Neuronal stem cell (in vitro differentiated cells): ENCODE results near the gene TMEM222. TPM values are rescaled to one million over a fixed set of nuclear protein-coding genes. Genes with fewer than 3 reads are reported as not detected.
A peak's percentile ranks its signal among the peaks of the same experiment; 100 is the strongest.
"Not testable (repeated sequence)": the region's sequence is repeated elsewhere in the genome, so short reads cannot be mapped to it uniquely, and the experiment has no call there.

ENCODE experiments used
- DNase-seq: peaks from one replicate; pipeline ENCODE4 v3.0.0-alpha.2; 2013; ENCODE audit warnings: low spot score
- H2AFZ ChIP-seq: one replicate; pipeline ENCODE4 v1.6.1; 2013; ENCODE audit warnings: mild to moderate bottlenecking, low read length, inconsistent platforms
- H2AK5ac ChIP-seq: 2 replicates; pipeline ENCODE4 v1.6.1; 2013; ENCODE audit warnings: low read depth, mild to moderate bottlenecking, inconsistent platforms, low read length, moderate library complexity, mixed read lengths
- H2BK120ac ChIP-seq: 2 replicates; pipeline ENCODE4 v1.6.1; 2013; ENCODE audit warnings: low read depth, mild to moderate bottlenecking, inconsistent platforms, low read length, moderate library complexity, mixed read lengths
- H2BK12ac ChIP-seq: one replicate; pipeline ENCODE4 v1.6.1; 2013; ENCODE audit warnings: low read length, inconsistent platforms
- H2BK15ac ChIP-seq: 2 replicates; pipeline ENCODE4 v1.6.1; 2013; ENCODE audit warnings: mild to moderate bottlenecking, low read length, inconsistent platforms, mixed read lengths
- H2BK5ac ChIP-seq: one replicate; pipeline ENCODE4 v1.6.1; 2013; ENCODE audit warnings: inconsistent platforms, mild to moderate bottlenecking, low read length, moderate library complexity
- H3K14ac ChIP-seq: one replicate; pipeline ENCODE4 v1.6.1; 2013; ENCODE audit warnings: low read length, inconsistent platforms
- H3K18ac ChIP-seq: 2 replicates; pipeline ENCODE4 v1.6.1; 2013; ENCODE audit warnings: low read length, inconsistent platforms
- H3K23ac ChIP-seq: 2 replicates; pipeline ENCODE4 v1.6.1; 2013; ENCODE audit warnings: low read depth, mild to moderate bottlenecking, mixed read lengths, low read length, inconsistent platforms; ENCODE audit not compliant: poor library complexity
- H3K27ac ChIP-seq: replicated peaks from 3 replicates; pipeline ENCODE4 v1.5.1; 2013; ENCODE audit warnings: low read length, inconsistent platforms
- H3K27me3 ChIP-seq, 3 experiments: 2 replicates each; pipeline ENCODE4 v1.6.1; 2013; ENCODE audit warnings: low read length in 3 of 3, mild to moderate bottlenecking in 2 of 3, inconsistent platforms in 1 of 3, low read depth in 1 of 3, mixed read lengths in 1 of 3, moderate library complexity in 1 of 3; ENCODE audit not compliant: control insufficient read depth in 3 of 3, insufficient read depth in 3 of 3
- H3K36me3 ChIP-seq, 2 donors: replicated peaks in 1 of 2; 2 replicates each; pipeline ENCODE4 v1.6.1; 2013; ENCODE audit warnings: low read length in 2 of 2; ENCODE audit not compliant: control insufficient read depth in 2 of 2, insufficient read depth in 2 of 2
- H3K4ac ChIP-seq: 2 replicates; pipeline ENCODE4 v1.6.1; 2013; ENCODE audit warnings: inconsistent platforms, mild to moderate bottlenecking, low read length, moderate library complexity
- H3K4me1 ChIP-seq, 2 donors: 1 replicate in 1 of 2; 2 replicates in 1 of 2; pipeline ENCODE4 v1.6.1; 2013; ENCODE audit warnings: low read length in 2 of 2, low read depth in 1 of 2; ENCODE audit not compliant: control insufficient read depth in 2 of 2, insufficient read depth in 1 of 2
- H3K4me2 ChIP-seq: one replicate; pipeline ENCODE4 v1.6.1; 2013; ENCODE audit warnings: mild to moderate bottlenecking, low read length, inconsistent platforms; ENCODE audit not compliant: insufficient read depth, poor library complexity, severe bottlenecking
- H3K4me3 ChIP-seq, 2 donors: 2 replicates each; pipeline ENCODE4 v1.5.1; 2013; ENCODE audit warnings: low read length in 2 of 2, mild to moderate bottlenecking in 2 of 2, inconsistent platforms in 1 of 2, moderate library complexity in 1 of 2
- H3K79me1 ChIP-seq: one replicate; pipeline ENCODE4 v1.6.1; 2013; ENCODE audit warnings: low read depth, mild to moderate bottlenecking, inconsistent platforms, low read length, moderate library complexity
- H3K9ac ChIP-seq: one replicate; pipeline ENCODE4 v1.6.1; 2013; ENCODE audit warnings: mild to moderate bottlenecking, low read depth, low read length, inconsistent platforms; ENCODE audit not compliant: poor library complexity
- H3K9me3 ChIP-seq, 2 donors: replicated peaks in 1 of 2; 2 replicates each; pipeline versions ENCODE3 to v1.6.1; 2013; ENCODE audit warnings: low read length in 2 of 2, mild to moderate bottlenecking in 2 of 2, inconsistent platforms in 1 of 2, low read depth in 1 of 2, mixed read lengths in 1 of 2, moderate library complexity in 1 of 2; ENCODE audit not compliant: control insufficient read depth in 2 of 2, insufficient read depth in 1 of 2
- H4K8ac ChIP-seq: one replicate; pipeline ENCODE4 v1.6.1; 2013; ENCODE audit warnings: low read depth, mild to moderate bottlenecking, inconsistent platforms, low read length, moderate library complexity
- H4K91ac ChIP-seq: one replicate; pipeline ENCODE4 v1.6.1; 2013; ENCODE audit warnings: low read length, low read depth, mild to moderate bottlenecking, inconsistent platforms; ENCODE audit not compliant: poor library complexity
- WGBS, 2 donors: extraction: QIAGEN DNeasy Blood & Tissue Kit; methylation state at CpG; one replicate each; pipeline ENCODE4 v1.1.7; 2013; ENCODE audit warnings: missing lambda C conversion rate in 2 of 2, mixed read lengths in 1 of 2; ENCODE audit not compliant: insufficient read length in 2 of 2, insufficient replicate concordance in 1 of 2; ENCODE audit errors: extremely low coverage in 2 of 2; 5-methylcytosine and 5-hydroxymethylcytosine counted together
- small RNA-seq: library from polyadenylated mRNA; stranded (forward); fragments of <200 nt; extraction: miRNeasy Mini kit (QIAGEN cat#:217004); gene quantifications from one replicate; pipeline ENCODE3, GENCODE V24; 2013; ENCODE audit not compliant: insufficient read depth

Gene TMEM222

DNA sequence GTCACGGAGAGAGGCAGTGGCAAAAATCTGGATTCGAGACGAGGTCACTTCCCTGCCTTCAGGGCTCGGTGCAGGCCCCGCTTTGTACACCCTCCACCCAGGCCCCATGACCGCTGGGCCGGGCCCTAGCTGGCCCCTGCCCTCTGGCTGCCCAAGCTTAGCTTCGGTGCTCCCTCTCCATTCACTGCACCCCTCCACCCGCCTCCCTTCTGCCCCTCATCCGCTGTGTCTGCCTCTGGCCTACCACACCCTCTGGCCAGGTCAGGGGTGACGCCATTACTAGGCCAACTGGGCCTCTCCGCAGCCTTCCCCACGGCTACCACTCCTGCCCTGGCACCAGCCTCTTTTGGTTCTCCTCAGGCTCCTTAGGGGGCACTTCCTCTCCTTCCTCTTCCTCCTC lies 61.7 kb downstream of the TMEM222 start:
- H2BK5ac ChIP-seq: no peak overlapping the region
- no peaks in the 10 kb centered on the region for H3K79me1 ChIP-seq
- H3K18ac ChIP-seq: peak overlapping the region; percentile 82
- no peak overlapping the region for H3K4ac ChIP-seq
- no peak overlapping the region for H3K27ac ChIP-seq
- peaks cover 0 to 5% of the 10 kb centered on the region in 2 donors for H3K4me1 ChIP-seq
- no peak overlapping the region for H2AFZ ChIP-seq
- H3K9me3 ChIP-seq: no peaks in the 10 kb centered on the region
- no peak overlapping the region for H3K4me2 ChIP-seq
- no peak for DNase-seq
- no CpG with 5 or more reads among the region's 13 CpGs for WGBS, 2 donors
- no peak overlapping the region for H3K9ac ChIP-seq
- H3K27me3 ChIP-seq: peaks cover 0 to 47% (median 19%) of the 10 kb centered on the region in 3 experiments
- peak overlapping the region; percentile 96 for H2BK15ac ChIP-seq
- peak overlapping the region; percentile 83 for H3K23ac ChIP-seq
- H3K36me3 ChIP-seq: no peaks in the 10 kb centered on the region
- H4K8ac ChIP-seq: no peak overlapping the region
- H2BK120ac ChIP-seq: no peak overlapping the region
- H2AK5ac ChIP-seq: peak overlapping the region; percentile 71
- no peak overlapping the region for H4K91ac ChIP-seq
- peak overlapping the region; percentile 92 for H3K14ac ChIP-seq
- H3K4me3 ChIP-seq: no peak overlapping the region
- H2BK12ac ChIP-seq: no peak overlapping the region

DNA sequence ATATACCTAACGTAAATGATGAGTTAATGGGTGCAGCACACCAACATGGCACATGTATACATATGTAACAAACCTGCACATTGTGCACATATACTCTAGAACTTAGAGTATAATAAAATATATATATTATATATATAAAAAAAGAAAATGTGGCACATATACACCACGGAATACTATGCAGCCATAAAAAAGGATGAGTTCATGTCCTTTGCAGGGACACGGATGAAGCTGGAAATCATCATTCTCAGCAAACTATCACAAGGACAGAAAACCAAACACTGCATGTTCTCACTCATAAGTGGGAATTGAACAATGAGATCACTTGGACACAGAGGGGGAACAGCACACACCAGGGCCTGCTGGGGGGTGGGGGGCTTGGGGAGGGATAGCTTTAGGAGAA lies 62.8 kb downstream of the TMEM222 start:
- no CpG with 5 or more reads among the region's 3 CpGs for WGBS, 2 donors
- H3K9me3 ChIP-seq: not testable (repeated sequence)

More for the DNA sequence above, 62.8 kb downstream of the TMEM222 start:
- H3K18ac ChIP-seq, H2BK12ac ChIP-seq, H3K4me3 ChIP-seq, H3K36me3 ChIP-seq, H2BK5ac ChIP-seq, H3K9ac ChIP-seq, H4K91ac ChIP-seq, H3K4ac ChIP-seq, H2AK5ac ChIP-seq, H2AFZ ChIP-seq, H3K27ac ChIP-seq, H2BK120ac ChIP-seq, H3K4me2 ChIP-seq, H2BK15ac ChIP-seq, DNase-seq, H3K4me1 ChIP-seq, H3K23ac ChIP-seq, H4K8ac ChIP-seq, H3K14ac ChIP-seq, H3K79me1 ChIP-seq: not testable (repeated sequence)
- H3K27me3 ChIP-seq: peaks cover 0 to 49% (median 17%) of the 10 kb centered on the region in 3 experiments

Small RNA genes lying within 50 kb of the gene (small RNA-seq; reads per million reads assigned to genes)
- not detected for gene RNU6-48P
